ENCODE data around the gene SHISA4. TPM values are rescaled to one million over a fixed set of nuclear protein-coding genes. Genes with fewer than 3 reads are reported as not detected.

SHISA4 gene
- total RNA-seq, 1 donor: 19.4 TPM

DNA sequence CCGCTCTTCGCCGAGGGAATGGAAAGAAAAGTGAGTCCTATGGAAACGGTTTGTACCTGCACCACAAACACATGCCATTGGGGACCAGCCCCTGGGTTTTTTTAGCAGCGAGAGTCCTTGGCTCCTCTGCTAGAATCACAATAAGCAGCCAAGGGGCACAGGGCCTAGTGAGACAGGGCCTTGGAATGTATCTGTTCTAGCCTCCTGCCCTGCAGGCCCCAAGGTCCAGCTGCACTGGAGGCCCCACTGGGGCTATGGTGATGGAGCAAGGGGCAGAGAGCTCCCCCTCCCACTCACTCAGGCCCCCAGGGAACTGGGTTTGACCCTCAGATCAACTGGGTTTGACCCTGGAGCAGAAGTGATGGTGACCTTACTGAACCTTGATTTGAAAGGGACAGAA lies 14.4 kb downstream of the SHISA4 start:
- TF ChIP-seq CTCF (IDR thresholded peaks at IDR 0.05; ENCODE audit: insufficient read depth, low read length): no peak
- H3K4me3 ChIP-seq (ENCODE audit: low read depth, low read length): no peak overlapping the region
- peak; percentile 74 for DNase-seq (ENCODE audit: low read depth)

- DNase-seq (ENCODE audit: low read depth): peak; percentile 88
- TF ChIP-seq CTCF (IDR thresholded peaks at IDR 0.05; ENCODE audit: insufficient read depth, low read length): no peak
- no peak overlapping the region for H3K4me3 ChIP-seq (ENCODE audit: low read depth, low read length)
These were observed 15.9 kb downstream of the SHISA4 start for GRCh38 chr1:201904579-201904978.

- DNase-seq (ENCODE audit: low read depth): no peak
- H3K4me3 ChIP-seq (ENCODE audit: low read depth, low read length): no peak overlapping the region
- no peak for TF ChIP-seq CTCF (IDR thresholded peaks at IDR 0.05; ENCODE audit: insufficient read depth, low read length)
These were observed 16.7 kb downstream of the SHISA4 start for GRCh38 chr1:201905234-201905890.

DNA sequence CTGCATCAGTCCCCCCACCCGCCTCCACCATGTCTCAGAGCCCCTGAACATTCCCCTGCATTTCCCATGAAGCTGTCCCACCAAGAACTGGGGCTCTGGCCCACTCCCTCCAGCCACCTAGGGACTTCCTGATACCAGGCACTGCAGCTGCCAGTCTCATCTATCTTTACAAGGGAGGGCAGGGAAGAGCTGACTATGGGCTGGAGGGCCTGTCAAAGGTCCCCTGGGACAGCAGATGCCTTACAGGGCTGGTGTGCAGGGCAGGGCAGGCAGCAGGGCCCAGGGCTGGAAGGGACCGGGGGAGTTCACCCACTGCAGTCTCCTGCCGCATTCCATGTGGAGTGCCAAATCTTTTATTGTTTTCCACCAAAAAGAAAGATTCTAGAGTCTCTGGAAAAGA lies 17.6 kb downstream of the SHISA4 start:
- TF ChIP-seq CTCF (IDR thresholded peaks at IDR 0.05; ENCODE audit: insufficient read depth, low read length): no peak
- H3K4me3 ChIP-seq (ENCODE audit: low read depth, low read length): no peak overlapping the region
- no peak for DNase-seq (ENCODE audit: low read depth)

GRCh38 chr1:201907621-201908020 lies 18.9 kb downstream of the SHISA4 start:
- no peak overlapping the region for H3K4me3 ChIP-seq (ENCODE audit: low read depth, low read length)
- no peak for TF ChIP-seq CTCF (IDR thresholded peaks at IDR 0.05; ENCODE audit: insufficient read depth, low read length)
- DNase-seq (ENCODE audit: low read depth): no peak

DNA sequence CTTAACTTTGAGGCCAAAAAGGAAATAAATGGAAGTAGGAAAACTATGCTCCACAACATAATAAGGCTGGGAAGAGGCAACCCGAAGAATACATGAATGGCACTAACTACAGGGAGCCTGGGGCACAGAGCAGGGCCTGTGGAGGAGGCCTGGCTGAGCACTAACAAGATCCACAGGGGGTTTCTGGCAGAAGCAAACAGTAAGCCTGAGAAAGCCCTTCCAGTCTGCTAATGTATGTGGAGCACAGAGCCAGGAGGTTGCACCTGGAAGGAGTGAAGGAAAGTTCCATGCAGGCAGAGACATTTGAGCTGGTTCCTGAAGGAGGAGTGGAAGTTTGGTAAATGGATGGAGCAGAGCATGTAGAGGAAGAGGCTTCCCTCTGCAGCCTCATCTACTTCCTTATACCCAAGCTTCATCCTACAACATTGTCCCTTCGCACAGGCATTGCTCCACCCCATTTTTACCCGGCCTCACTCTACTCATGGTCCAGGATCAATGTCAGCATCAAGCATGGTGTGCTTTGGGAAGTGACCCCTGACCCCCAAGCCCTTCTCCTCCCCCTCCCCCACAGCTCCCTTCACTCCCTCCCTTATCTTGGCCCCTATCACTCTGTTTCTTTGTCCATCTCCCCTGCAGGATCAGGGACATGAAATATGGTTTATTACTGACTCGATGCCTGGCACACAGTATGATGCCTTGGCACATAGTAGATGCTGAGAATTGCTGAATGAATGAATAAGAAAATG lies 23.3 kb downstream of the SHISA4 start:
- no peak for DNase-seq (ENCODE audit: low read depth)
- H3K4me3 ChIP-seq (ENCODE audit: low read depth, low read length): no peak overlapping the region
- no peak for TF ChIP-seq CTCF (IDR thresholded peaks at IDR 0.05; ENCODE audit: insufficient read depth, low read length)
